Eye (tissue), 1 donor: ENCODE results near the gene ZNF594.
"Not testable (repeated sequence)": the region's sequence is repeated elsewhere in the genome, so short reads cannot be mapped to it uniquely, and the experiment has no call there.

Experiments
- DNase-seq: peaks from one replicate; pipeline ENCODE4 v3.0.0-alpha.2; 2015

ZNF594 gene

DNA sequence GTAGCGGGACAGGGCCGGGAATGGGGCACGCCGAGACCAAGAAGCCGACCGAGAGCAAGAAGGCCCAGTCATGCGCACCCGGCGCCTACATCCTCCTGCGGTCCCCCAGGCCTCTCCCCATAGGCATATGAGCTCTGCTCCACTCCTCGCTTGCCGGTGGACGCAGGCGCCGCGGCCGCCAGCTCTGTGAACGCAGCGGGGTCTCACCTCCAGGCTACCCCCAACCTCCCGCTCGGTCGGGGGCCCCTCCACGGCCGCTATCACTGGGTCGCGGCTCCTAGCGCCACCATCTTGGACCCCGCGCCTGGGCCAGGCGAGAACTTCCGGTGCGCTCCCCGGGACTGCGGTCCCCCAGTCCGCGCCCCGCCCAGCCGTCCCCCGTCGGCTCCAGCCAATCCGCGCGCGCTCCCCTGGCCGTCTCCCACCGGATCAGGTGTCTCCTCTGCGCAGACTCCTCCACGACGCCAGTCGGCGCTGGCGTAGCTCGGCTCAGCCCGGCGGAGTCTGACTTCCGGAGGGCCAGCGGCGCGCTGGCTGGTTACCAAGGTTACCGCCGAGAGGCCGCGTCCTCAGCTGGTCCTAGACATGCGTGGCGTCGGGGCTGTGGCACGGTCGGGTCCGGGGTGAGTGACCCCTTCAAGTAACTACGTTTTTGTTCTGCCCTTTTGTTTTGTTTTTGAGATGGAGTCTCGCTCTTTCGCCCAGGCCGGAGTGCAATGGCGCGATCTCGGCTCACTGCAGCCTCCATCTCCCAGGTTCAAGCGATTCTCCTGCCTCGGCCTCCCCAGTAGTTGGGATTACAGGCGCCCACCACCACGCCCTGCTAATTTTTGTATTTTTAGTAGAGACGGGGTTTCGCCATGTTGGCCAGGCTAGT is at the start of gene ZNF594:
ZNF594 (minus strand) TSS at position 328 of the 877 bp plus-strand sequence. CDS start 7,612 bp downstream, outside the sequence.
- DNase-seq, result peak; percentile 98

DNA sequence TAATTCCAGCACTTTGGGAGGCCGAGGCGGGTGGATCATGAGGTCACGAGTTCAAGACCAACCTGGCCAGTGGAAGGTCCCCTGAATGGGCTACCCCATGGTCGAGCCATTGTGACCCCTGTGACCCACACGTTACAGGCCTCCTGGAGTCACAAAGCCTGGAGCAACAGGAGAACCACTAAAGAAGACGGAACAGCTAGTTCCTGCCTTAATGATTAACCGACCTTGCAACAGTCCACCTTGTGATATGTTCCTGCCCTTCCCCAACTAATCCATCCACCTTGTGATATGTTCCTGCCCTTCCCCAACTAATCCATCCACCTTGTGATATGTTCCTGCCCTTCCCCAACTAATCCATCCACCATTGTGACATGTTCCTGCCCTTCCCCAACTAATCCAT is 48.1 kb upstream of the ZNF594 start:
- DNase-seq, result not testable (repeated sequence)

DNA sequence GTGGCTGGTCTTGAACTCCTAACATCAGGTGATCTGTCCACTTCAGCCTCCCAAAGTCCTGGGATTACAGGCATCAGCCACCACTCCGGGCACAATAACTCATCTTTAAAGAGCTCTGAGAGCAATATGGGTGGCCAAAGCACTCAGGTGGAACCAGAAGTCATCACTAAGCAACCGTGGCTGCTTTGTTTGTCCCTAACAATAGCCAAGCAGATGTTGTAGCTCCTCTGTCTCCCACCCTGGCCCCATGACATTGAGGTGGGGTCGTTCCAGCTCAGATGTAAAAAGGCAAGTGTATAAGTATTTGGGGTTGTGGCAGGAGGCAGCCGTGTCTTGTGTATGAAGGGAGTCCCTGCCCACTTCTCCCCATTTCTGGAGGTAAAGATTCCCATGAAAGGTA is 46.7 kb upstream of the ZNF594 start:
- DNase-seq, result no peak

DNA sequence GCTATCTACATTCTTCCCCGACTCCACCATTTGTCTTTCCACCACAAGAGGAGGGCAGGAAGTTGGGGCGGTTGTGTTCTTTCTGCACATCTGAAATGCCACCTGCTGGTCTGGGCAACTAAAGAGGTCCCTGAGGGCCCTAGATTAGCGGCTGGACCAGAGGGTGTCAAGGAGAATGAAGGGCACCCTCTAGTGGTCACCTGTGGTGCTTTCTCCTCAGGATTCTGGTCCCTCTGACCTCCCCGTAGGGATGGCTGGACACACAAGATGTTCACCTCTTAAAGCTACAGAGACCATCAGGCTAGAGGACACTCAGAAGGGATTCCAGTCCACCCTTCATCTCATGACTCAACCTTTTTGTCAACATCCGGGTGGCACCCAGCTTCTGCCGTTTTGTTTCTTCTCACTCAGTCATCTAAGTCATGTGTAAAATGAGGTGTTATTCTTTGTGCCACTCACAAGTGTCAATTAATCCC is 45.9 kb upstream of the ZNF594 start:
- DNase-seq, result peak; percentile 29

DNA sequence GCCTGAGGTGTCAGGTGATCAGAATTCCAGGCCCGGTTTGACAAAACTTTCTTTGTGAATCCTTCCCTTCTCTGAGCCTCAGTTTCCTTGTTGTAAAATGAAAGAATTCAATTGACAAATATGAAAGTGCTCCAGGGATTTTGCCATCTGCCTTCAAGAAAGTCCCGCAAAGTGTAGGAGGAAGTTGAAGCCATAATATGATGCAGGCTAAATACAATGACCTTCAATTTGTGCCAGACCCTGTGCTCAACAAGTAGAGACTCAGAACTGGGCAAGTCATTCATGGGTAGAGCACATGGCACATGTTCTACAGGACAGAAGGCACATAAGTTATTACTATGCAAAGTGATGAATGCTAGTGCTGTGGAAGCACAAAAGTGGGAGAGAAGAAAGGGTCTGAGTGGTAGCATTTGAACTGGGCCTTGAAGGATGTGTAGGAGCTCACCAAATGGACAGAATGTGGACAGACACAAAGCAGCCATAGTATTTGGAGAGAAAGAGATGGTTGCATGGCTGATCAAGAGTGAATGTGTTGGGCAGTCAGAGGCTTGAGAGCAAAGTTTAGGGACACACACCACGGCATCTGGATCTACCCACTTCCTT is 45.4 kb upstream of the ZNF594 start:
- DNase-seq, result no peak

DNA sequence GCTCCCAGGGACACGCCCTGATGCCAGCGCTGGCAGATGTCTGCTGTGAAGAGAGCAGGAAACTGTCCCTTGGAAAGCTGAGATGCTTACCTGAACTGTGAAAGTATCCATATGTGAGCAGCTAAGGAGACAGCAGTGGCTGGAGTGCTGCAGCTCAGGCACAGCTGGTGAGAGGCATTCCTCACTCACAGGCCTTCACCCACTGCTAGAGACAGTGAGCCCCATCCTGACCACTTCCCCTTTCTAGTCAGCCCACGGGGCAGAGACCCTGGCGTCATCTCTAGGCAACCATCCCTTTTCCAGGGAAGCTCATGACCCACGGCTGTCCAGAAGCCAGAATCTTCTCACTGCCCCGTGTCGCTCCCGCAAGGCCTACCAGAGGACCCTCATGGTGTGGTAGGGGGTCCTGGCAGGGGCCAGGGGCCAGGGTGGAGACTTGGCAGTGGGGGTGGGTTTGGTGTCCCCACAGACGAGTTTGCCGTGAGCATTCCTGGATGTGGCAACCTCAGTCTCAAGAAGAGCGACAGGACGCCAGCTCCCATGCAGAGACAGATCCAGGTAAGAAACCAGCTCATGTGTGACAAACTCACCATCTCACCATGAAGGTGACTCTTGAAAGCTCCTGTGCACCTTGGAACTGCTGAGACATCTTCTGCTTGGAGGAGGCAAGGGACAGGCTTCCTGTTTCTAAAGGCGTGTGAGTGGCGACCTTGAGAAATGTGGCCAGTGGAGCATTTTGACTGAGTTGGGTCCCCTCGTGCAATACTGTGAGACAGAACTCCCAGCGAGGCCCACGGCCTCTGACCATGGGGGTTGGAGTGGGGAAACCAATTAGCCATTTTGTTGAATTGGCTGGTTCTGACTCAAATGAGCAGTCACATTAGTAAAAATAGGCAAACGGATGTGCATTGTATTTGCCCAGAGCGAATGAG is 43.2 kb upstream of the ZNF594 start, which contains the start of gene SCIMP:
SCIMP (minus strand) TSS at position 216 of the 932 bp plus-strand sequence; CDS start at position 111, 105 bp downstream.
- DNase-seq, result no peak

DNA sequence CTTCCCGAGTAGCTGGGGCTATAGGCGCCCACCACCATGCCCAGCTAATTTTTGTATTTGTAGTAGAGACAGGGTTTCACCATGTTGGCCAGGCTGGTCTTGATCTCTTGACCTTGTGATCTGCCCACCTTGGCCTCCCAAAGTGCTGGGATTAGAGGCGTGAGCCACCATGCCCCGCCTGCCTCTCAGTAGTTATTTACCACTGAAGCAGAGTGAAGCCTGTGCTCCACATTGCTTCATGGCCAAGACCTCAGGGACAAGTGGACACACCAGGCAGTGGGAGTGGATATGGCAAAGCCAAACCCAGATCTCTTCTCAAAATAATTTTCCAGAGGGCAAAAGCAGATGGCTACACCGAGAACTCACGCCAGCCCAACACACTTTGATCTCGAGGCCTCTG is 41.8 kb upstream of the ZNF594 start:
- DNase-seq, result not testable (repeated sequence)

DNA sequence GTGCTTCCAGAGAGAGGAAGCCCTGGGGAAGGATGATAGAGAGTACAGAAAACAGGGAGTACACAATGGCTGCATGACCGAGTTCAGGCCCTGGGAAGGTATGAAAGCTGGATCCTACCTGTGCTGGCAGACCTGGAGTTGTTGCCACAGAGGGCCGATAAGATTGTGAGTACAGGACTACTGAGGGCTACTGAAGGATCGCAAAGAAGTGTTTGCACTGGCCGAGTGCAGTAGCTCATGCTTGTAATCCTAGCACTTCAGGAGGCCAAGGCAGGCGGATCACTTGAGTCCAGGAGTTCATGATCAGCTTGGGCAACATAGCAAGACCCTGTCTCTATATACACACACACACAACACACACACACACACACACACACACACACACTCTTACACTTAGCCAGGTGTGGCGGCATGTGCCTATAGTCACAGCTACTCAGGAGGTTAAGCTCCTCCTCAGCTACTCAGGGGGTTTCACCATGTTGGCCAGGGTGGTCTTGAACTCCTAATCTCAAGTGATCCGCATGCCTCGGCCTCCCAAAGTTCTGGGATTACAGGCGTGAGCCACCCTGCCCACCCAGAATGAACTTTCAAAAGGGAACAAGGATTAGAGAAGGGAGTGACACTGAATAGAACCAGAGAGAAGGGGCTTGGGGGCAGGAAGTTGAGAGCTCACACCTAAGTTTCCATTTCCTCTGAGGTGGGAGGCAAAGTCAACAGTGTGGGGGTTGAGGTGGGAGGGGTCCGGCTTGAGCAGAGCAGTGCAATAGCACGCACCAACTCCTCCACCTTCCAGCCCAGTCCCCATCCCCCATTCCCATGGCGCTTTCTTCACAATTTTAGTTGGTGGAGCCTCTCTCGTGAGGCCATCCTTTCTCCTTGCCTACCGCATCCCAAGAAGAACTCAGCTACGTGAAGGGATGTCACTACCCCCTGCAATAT is 35.5 kb upstream of the ZNF594 start:
- DNase-seq, result no peak

DNA sequence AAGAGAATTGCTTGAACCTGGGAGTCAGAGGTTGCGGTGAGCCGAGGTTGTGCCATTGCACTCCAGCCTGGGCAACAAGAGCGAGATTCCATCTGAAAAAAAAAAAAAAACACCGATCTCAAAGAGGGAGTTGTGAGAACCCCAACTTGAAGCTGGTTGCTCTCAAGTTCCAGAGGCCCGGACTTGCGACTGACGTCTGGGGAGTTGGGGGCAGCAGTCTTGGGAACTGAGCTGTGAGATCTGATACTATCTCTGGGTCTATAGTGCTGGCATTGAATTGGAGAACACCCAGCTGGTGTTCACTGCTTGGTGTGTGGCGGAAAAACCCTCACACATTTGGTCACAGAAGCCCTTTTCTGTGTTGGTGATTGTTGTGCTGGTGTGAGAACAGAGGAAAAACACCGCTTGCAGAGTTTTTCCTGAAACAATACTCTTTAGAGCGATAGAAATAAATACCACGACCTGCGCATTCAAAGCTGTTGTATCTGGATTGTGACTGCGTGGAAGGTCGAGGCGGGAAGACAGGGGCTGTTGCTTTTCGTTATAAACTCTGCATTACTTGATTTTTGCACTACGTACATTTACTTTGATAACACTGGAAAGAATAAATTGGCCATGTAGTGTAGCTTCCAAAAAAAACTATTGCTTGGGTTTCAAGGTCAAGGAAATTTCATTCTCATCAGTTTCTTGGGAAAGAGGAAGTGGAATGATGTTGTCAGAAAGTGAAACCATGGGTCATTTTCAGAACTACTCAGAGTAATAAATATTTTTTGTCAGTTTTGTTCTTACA is 34.2 kb upstream of the ZNF594 start:
- DNase-seq, result no peak

DNA sequence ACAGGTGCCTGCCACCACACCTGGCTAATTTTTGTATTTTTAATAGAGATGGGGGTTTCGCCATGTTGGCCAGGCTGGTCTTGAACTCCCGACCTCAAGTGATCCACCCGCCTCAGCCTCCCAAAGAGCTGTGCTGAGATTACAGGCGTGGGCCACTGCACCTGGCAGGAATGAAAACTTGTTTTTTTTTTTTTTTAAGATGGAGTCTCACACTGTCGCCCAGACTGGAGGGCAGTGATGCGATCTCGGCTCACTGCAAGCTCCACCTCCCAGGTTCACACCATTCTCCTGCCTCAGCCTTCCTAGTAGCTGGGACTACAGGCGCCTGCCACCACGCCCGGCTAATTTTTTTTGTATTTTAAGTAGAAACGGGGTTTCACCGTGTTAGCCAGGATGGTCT is 30.2 kb upstream of the ZNF594 start:
- not testable (repeated sequence) for DNase-seq

DNA sequence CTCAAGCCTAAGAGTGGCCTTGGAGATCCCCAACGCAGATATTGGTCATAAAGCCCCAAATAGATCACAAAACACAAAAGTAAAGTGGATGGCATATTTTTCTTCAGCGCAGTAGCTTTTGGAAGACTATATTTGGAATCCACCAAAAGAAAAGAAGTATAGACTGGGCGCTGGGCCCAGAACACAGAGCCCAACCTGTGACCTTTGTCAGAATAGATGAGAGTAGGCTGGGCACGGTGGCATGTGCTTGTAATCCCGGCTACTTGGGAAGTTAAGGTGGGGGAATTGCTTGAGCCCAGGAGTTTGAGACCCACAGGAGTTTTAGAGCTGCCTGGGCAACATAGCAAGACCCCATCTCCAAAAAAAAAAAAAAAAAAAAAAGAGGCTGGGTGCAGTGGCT is 28.4 kb upstream of the ZNF594 start:
- no peak for DNase-seq

DNA sequence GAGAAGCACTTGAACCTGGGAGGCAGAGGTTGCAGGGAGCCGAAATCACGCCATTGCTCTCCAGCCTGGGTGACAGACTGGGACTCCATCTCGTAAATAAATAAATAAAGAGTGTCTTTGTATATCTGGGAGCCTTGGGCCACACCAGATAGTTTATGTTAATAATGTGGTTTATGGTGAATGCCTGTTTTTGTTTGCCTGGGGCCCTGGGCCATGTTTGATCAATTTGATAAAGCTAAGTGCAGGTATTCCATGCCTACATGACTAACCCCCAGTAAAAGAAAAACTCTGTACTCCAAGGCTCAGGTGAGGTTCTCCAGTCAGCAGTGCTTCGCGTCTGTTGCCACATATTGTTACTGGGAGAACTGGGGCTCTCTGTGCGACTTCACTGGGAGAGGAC is 27.9 kb upstream of the ZNF594 start:
- no peak for DNase-seq

DNA sequence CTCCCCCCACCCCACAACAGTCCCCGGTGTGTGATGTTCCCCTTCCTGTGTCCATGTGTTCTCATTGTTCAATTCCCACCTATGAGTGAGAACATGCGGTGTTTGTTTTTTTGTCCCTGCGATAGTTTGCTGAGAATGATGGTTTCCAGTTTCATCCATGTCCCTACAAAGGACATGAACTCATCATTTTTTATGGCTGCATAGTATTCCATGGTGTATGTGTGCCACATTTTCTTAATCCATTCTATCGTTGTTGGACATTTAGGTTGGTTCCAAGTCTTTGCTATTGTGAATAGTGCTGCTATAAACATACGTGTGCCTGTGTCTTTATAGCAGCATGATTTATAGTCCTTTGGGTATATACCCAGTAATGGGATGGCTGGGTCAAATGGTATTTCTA is 25.9 kb upstream of the ZNF594 start:
- DNase-seq, result not testable (repeated sequence)

DNA sequence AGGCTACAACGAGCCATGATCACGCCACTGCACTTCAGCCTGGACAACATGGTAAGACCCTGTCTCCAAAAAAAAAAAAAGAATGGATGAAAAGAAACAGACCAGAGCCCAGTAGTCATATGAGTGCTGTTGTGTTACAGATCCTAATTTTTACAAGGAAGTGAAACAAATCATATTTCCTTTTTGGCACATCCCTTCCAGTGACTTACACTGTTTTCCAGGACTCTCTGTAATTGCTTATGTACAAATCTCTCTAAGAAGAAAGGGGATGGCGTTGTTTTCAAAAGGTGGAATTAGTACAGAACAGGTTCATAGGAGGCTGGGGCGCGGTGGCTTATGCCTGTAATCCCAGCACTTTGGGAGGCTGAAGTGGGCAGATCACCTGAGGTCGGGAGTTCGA is 19.8 kb upstream of the ZNF594 start:
- DNase-seq, result no peak

DNA sequence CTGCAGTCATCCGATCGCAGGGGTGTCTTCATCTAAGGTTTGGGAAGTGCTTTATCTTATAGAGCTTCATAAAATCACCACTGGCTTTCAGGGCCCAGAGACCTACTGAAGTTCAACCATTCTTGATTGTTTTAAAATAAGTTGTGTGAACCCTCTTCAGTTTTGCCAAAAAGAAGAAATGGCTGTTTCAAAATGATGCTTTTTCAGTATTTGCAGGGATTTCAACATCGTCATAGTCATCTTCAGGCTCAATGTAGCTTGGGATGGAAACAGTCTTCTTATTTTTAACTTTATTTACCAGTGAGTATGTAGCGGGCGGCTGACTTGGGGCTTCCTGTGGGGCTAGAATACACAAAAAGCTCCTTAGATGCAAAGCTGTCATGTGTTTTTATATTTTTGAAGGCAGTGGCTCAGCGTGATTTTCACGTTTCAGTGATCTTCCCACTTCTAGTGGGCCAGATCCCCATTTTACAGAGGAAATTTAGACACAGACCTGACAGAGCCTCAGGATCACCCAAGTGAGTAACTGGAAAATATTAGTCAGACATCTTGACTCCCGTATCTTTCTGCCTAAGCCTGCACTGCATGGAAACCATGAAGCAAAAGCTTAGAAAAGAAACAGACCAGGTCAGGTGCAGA is 19.1 kb upstream of the ZNF594 start:
- DNase-seq, result no peak

DNA sequence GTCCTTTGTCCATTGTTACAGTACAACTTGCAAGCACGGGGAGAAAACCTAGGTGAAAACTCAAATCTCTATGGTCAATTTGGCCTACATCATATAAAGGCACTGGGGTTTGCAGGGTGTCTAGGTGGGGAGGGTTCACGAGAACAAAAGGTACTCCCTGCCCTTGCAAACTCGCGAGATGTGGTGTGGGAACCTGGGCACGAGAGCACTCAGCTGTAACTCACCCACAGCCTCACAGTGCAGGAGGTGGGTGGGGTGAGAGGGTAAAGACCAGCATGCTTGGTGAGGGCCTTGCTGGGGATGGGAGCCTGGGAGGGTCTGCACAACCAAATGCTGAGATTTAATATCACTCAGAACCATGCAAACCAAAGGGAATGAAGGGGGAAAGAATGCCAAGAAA is 18.4 kb upstream of the ZNF594 start:
- no peak for DNase-seq

DNA sequence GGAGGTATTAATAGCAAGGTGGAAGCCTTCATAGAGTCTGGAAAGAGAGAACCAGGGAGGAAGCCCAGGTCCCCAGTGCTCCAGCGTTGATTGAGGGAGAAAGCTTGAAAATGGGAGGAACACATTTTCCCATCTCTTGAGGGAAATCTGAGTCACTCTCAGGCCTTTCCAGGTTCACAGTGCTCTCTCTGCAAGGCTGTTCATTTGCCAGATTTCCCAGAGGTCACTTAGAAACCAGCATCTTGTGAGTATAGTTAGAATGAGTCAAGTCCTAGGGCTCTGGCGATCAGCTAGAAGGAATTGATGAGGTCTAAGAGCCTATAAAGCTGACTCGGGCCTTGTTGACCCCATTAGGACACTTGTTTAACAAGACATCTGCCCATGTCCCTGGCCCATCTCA is 17.7 kb upstream of the ZNF594 start:
- no peak for DNase-seq

DNA sequence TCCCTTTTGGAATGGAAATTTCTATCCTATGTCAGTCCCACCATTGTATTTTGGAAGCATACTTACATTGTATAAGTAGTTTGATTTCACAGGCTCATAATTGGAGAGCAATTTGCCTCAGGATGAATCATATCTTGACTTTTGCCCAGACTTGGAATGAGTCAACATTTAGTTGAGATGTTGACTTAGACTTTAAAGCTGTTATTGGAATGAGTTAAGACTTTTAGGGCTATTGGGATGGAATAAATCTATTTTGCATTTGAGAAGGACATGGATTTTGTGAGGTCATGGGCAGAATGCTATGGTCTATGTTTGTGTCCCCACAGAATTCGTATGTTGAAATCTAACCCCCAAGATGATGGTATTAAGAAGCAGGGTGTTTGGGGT is 12.2 kb upstream of the ZNF594 start:
- DNase-seq, result no peak

DNA sequence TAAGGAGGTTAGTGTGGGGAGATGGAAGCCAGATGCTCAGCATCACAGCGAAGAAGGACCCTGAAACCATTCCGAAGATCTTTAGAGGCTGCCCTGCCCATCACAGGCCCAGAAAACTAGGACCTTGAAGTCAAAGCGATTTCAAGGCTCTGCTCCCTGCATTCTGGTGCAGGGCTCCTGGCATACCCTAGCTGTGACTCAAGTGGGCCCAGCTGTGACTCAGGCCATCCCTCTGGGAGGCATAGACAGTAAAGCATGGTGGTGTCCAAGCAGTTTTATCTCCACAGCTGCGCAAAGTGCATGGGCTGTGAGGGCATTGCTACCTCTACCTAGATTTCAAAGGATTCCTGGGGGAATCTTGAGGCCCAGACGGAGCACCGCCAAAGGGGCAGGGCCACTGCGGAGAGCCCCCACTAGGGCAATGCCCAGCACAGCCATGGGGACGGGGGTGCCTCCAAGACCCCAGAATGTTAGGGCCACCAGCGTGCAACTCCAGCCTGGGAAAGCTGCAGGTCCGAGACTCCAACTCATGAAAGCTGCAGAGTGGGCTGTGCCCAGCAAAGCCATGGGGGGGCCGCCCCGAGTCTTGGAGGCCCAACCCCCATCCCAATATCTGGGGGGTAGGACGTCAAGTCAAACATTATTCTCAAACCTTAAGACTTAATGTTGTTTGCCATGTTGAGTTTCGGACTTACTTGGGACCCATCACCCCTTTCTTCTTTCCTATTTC is 11.7 kb upstream of the ZNF594 start:
- no peak for DNase-seq

DNA sequence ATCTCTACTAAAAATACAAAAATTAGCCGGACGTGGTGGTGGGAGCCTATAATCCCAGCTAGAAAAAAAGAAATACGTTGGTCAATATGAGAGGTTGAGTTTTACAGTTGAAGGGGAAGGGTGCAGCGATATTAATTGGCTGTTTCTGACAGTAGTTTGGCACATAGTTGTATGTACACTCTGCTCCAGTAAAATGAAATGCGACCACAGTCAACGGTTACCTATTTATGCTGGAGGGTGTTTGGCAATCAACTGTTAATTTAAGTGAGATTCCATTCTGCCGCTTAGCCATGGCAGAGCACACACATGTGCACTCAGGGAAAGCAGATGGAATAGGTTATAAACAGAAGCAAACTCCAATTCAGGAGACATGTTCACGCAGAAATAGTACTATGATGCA is 9.3 kb upstream of the ZNF594 start:
- DNase-seq, result no peak
